Measurements from ENCODE around the gene TBC1D7. TPM values are rescaled to one million over a fixed set of nuclear protein-coding genes. Genes with fewer than 3 reads are reported as not detected.
A peak's percentile ranks its signal among the peaks of the same experiment; 100 is the strongest.

Gene TBC1D7
- total RNA-seq (2014; rRNA removed; shearing (Covaris generic)) = 1,012 and 1,069 TPM in 2 replicates
- polyA plus RNA-seq (2015; cell fraction: cytosol; rRNA removed) = 579 and 677 TPM in 2 replicates
- 1,086 and 1,093 TPM in 2 replicates for polyA plus RNA-seq (2015; cell fraction: nucleus; rRNA removed)

DNA sequence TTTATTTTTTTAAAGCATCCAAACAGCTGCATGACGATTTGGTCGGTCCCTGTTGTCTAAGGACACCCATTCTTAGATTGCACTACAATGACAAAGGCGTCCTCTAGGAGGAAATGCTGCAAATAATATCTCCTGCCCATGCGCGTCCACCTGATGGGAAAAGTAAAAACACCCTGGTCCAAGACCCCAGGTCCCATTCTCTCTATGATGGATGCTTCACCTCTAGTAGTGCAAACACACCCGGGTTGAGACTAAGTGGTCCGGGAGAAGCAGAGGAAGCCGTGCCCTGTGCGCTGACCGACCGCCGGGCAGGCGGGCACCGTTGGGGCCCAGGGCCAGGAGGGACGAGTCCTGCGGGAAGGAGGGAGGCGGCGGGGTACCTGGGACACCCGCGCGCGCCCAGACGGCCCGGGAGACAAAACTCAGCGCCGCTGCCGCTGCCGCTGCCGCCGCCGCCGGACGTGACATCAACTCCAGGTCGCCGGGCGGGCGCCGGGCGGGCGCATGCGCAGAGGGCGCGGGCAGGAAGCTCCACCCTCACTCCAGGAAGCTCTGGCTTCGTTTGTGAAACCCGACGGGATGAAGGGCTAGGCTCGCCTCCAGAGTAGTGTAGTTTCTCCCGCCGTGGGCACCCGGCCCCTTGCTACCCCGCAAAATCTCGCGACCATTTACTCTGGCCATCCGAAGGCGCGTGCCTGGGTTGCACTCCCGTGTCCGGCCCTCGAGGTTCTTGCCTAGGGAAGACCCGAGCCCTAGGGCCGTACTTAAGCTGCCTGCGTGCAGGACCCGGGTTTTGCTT, at the start of gene TBC1D7:
Gene TBC1D7, minus strand, starts transcription at position 462 of the 799 bp plus-strand sequence. CDS start 1,639 bp downstream, outside the sequence.
- peak; percentile 97 for DNase-seq (ENCODE audit: low read depth, low spot score)
- in situ Hi-C loops (cut with HindIII; ENCODE audit: low pct_unique_long_range_greater_than_20kb, low sequenced_read_pairs) = no loop called here

DNA sequence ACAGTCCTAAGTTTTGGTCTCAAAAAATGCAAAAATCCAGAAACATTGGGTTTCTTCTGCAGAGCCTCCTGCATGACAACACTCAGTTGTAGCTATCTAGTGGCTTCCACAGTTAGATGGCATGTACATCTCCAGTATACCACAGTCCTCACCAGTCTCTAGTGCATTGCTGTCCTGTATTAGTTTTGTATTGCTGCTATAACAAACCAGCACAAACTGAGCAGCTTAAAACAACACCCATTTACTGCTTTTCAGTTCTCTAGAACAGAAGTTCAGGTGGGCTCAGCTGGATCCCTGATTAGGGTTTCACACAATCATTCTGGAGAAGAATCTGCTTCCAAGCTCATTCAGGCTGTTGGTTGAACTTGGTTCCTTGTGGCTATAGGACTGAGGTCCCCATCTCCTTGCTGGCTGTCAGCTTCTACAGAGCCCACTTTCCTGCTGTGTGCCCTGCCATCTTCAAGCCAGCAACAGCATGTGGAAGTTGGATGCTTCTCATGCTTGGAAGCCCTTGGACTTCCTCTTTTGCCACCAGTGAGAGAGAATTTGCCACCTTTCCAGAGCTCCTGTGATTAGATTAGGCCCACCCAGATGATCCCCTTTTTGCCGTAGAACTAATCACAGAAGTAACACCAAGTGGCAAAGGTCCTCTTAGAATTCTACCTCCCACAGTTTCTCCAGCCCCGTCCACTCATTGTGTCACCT, 48.9 kb upstream of the TBC1D7 start:
- in situ Hi-C loops (cut with HindIII; ENCODE audit: low pct_unique_long_range_greater_than_20kb, low sequenced_read_pairs) = no loop called here
- DNase-seq (ENCODE audit: low read depth, low spot score) = no peak

DNA sequence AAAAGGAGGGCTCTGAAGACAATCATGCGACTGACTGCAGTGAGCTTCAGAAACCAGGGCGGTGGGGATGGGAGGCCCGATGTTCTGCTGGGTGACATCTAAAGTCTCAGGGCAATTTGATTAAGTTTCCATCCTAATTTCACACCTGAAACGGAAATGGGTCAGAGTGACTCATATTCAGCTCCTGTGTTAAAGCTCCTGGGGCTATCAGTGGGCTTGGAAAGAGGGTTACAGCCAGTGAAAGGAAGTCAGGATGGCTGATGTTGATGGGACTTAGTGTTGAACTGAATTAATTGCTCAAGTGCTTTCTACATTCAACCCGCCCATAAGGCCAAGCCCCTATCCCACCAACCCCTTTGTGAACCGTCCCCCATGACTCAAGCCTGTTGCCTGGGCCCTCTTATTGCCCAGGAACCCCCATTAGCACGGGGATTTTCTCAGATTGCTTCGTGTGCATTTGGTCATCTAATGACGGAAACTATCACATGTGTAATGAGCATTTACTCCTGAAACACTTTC, 47.1 kb upstream of the TBC1D7 start:
- no peak for DNase-seq (ENCODE audit: low read depth, low spot score)
- in situ Hi-C loops (cut with HindIII; ENCODE audit: low pct_unique_long_range_greater_than_20kb, low sequenced_read_pairs) = no loop called here

DNA sequence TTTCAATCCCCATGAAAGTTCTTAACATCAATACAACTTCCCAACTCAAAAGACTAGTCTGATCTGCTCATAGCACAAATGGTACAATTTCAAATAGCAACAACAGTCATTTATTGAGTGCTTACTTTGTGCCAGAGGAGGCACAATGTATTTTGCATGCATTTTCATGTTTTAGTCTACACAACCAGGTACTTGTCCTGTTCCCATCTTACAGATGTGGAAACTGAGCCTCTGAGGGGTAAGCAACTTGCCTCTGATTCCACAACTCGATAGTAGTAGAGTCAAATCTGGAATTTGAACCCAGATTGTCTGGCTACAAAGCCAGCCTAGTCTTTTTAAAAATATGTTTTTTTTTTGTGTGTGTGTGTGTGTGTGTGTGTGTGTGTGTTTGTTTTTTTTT, 45.6 kb upstream of the TBC1D7 start:
- DNase-seq (ENCODE audit: low read depth, low spot score) = no peak
- in situ Hi-C loops (cut with HindIII; ENCODE audit: low pct_unique_long_range_greater_than_20kb, low sequenced_read_pairs) = no loop called here

DNA sequence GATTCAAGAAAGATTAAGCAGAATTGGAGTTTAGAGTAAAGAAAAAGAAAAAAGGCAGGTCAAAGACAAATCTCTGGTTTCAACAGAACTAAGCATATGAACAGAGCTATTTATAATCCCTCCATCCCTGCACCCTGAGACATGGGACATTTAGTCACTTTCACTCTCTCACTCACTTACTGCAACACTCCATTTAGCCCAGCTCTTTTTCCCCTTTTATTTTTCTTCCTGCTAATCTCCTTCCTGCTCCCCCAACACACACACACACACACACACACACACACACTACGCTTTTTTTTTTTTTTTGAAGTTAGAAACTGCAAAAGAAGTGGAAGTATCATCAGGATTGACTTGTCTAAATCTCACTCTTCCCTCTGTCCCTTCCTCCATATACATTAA, 45.1 kb upstream of the TBC1D7 start:
- in situ Hi-C loops (cut with HindIII; ENCODE audit: low pct_unique_long_range_greater_than_20kb, low sequenced_read_pairs) = no loop called here
- peak; percentile 38 for DNase-seq (ENCODE audit: low read depth, low spot score)

DNA sequence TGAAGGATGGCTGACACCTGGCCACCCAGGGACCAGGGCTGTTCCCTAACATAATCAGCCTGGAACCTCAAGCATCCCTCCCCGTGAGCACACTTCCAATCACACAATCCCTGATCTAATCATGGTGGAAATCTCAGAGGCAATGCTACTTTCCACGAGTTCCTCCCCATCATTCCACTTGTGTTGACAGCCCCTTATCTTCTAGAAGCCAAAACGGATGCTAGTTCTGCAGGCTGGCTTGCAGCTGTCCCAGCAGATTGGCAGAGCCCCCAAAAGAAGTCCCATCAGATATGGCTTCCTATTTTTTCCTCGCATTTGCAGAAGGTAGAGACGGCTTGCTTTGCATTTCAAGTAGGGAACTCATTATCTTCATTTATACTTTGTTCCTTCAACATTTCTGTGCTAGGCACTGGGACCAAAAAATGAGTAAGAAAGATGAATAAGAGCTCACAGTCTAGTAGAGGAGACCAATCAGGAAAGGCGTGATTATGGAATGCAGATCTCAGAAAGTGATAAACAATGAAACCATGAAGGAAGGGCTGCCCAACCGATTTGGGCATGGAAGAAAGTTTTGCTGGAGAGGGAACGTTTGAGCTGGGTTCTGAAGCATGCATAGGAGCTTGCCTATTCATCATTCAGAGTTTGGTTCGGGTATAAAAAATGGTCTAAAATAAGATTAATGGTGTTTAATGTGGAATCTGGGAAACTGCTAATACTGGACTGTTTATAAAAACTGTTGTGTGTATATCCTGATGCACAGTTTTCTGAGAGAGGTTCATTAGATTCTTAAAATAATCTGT, 44.6 kb upstream of the TBC1D7 start:
- in situ Hi-C loops (cut with HindIII; ENCODE audit: low pct_unique_long_range_greater_than_20kb, low sequenced_read_pairs) = no loop called here
- no peak for DNase-seq (ENCODE audit: low read depth, low spot score)

DNA sequence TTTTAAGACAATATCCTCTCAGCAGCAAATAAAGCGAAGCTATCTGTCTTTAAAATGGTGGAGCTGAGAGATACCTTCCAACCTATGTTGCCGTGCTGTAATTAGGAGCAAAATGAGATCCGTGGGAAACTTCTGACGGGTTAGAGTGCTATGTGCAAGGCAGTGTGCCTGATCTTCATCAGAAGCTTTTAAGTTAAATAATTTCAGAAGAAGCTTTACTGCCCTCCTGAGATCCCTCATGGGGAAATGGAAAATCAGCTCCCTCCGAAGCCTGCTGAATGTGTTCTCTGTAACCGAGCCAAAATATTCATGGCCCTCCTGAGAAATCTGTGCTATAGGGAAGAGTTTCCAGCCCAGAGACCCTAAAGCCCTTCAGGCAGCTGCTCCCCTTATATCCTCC, 43.7 kb upstream of the TBC1D7 start:
- in situ Hi-C loops (cut with HindIII; ENCODE audit: low pct_unique_long_range_greater_than_20kb, low sequenced_read_pairs) = no loop called here
- no peak for DNase-seq (ENCODE audit: low read depth, low spot score)

DNA sequence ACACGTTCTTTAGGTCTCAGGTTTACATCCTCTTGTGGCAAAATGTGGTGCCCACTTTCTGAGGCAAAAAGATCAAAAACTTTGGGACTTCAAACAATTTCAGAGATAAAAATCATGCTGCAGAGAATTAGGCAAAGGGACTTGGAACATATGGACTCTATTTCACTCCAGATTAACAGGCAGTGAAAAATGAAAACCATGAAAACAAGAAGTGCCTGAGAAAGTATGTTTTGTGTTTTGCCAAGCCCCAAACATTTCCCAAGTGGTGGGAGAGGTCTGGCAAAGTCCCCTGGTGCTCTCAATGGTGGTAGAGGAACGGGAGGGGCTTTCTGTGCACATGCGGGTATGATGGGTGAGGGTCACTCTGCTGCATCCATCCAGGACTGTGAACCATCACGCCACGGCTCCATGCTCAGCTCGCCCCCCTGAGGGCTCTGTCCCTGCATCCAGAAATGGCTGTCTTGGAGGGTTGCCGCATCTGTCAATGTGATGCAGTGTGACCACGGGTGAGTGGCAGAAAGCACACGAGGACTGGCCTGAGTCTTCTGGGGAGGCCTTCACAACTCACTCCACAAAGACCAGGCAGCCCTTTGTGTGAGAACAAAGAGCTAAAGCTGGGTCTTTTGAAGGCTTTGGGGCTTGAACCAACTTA, 43.2 kb upstream of the TBC1D7 start:
- in situ Hi-C loops (cut with HindIII; ENCODE audit: low pct_unique_long_range_greater_than_20kb, low sequenced_read_pairs) = no loop called here
- DNase-seq (ENCODE audit: low read depth, low spot score) = no peak

DNA sequence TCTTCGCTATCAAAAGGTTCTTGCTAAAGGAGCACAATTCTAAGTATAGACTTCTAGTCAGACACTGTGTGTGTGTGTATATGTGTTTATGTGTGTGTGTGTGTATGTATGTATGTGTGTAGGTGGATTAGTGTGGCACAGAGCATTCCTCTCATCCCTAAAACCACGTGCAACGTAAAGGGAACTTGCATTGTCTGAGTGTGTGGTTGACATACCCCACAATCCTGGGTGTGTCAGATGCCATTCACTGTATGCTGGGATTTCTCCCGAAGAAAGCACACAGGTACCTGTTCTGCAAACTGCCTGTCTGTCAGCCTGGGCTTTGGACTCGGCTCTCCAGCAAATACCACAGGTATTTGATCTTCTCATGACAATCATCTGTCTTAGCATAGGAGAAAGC, 42.3 kb upstream of the TBC1D7 start:
- in situ Hi-C loops (cut with HindIII; ENCODE audit: low pct_unique_long_range_greater_than_20kb, low sequenced_read_pairs) = no loop called here
- DNase-seq (ENCODE audit: low read depth, low spot score) = no peak

DNA sequence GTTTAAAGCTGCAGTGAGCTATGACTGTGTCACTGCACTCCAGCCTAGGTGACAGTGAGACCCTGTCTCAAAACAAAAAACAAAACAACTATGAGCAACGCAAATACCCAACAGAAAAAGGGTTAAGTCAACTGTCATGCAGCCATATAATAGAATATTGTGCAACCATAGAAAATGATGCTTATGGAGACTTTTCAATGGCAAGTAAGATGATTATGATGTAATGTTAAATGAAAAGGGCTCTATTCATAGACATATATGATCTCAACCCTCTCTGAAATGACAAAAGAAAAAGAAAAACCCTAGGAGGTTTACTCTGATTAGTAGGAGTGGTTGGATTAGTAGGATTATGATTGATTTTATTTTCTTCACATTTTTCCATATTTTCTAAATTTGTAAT, 41.3 kb upstream of the TBC1D7 start:
- peak; percentile 39 for DNase-seq (ENCODE audit: low read depth, low spot score)
- in situ Hi-C loops (cut with HindIII; ENCODE audit: low pct_unique_long_range_greater_than_20kb, low sequenced_read_pairs) = no loop called here

DNA sequence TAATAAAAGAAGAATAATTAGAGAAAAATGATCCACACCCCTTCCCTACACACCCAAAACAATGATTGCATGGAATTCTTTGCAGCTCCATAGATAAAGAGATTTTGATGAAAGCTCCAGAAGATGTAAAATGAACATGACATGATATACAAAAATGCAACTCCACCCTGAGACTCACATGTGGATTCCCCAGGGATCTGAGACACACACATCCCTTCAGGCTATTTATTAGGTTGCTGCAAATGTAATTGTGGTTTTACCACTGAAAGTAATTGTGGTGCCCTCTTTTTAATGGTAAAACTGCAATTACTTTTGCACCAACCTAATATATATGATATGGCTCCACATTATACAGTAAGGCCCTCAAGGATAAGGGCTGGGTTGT, 40.4 kb upstream of the TBC1D7 start:
- DNase-seq (ENCODE audit: low read depth, low spot score) = peak; percentile 30
- in situ Hi-C loops (cut with HindIII; ENCODE audit: low pct_unique_long_range_greater_than_20kb, low sequenced_read_pairs) = no loop called here

DNA sequence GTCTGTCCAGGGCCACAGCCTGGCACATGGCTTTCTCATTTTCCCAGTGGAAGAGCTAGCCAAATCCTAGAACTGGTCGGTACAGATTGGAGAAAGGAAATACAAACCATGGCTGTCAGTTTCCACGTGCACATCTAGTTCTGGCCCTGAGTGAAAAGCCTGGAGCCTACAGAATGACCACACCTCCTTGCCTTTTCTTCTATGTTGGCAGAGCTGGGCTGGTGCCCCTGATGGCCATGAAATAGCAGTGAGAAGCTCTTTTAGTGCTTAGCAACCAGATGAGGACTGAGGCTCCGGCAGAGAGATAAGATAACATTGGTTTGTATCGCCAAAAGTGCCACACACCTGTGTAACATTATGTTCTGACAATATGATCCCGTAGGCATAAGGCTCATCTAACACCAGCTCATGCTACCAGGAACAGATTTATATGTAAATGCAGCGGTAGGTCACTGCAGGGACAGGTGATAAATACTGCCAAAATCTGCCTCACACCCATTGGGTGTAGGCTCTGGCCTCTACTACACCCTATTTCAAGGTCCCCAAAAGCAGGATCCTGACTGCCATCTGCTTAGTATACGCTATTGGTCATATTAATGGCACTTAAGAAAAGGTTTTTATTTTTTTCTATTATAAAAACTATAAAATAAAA, 39.9 kb upstream of the TBC1D7 start:
- in situ Hi-C loops (cut with HindIII; ENCODE audit: low pct_unique_long_range_greater_than_20kb, low sequenced_read_pairs) = no loop called here
- DNase-seq (ENCODE audit: low read depth, low spot score) = no peak

DNA sequence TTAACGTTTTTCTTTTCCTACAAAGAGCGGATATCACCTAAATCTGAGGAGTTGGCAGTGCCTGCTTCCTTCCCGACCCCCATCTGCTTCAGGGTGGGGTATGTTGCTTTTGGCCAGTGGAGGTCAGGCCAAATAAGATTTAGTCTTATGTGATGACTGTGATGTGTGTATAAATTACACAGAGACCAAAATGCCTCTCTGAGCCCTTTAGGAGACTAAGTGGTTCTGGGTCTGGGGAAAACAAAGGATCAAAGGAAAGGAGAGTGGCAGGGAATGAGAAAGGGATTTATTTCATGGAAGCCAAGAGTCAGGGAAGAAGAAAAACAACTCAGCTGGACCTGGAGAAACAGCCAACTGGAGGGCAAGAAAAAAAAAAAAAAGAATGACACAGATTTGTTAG, 39.1 kb upstream of the TBC1D7 start:
- in situ Hi-C loops (cut with HindIII; ENCODE audit: low pct_unique_long_range_greater_than_20kb, low sequenced_read_pairs) = no loop called here
- no peak for DNase-seq (ENCODE audit: low read depth, low spot score)

DNA sequence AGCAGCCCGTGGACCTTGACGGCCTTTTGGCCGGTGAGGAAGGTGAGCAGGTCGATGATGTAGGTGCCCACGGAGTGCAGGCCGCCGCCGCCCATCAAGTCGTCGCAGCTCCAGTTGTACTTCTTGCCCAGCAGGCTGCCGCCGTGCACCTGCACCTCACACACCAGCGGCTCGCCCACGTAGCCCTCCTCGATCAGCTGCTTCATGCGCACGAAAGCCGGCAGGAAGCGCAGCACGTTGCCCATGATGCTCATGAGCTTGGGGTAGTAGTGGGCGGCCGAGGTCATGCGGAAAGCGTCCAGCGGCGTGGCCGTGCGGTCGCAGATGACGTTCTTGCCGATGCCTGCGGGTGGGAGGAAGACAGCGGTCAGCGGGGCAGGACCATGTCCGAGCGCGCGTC, 37.0 kb upstream of the TBC1D7 start:
- in situ Hi-C loops (cut with HindIII; ENCODE audit: low pct_unique_long_range_greater_than_20kb, low sequenced_read_pairs) = no loop called here
- DNase-seq (ENCODE audit: low read depth, low spot score) = no peak

DNA sequence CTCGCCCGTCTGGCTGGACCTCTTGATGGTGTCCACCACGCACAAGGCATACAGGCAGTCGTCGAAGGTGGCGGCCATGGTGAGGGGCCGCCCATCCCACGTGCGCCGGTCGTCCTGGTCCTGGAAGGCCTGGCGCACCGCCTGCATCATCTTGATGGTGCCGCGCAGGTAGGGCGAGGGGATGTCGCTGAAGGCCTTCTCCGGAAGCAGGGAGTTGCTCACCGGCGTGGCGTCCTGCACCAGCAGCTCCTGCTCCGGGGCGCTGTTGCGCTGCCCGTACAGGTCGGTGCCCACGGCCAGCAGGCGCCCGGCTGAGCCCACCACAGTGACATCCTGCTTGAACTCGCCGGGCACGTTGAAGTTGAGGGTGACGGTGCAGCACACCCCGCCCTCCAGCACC, 36.5 kb upstream of the TBC1D7 start:
- DNase-seq (ENCODE audit: low read depth, low spot score) = no peak
- in situ Hi-C loops (cut with HindIII; ENCODE audit: low pct_unique_long_range_greater_than_20kb, low sequenced_read_pairs) = no loop called here

DNA sequence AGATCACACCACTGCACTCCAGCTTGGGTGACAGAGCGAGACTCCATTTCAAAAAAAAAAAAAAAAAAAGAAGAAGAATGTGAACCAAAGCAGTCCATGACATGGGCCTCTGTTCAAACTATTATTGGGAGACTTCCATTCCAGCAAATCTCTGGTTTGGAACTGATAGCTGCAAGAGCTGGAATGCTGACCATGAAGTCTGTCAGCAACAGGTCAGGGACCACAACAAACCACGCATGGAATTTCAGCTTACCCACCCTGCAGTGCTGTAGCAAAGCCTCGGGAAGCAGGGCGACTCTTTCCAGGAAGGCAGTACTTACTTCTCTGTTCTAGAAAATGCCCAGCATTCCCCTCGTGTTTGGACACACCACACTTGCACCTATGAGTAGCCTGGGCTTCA, 34.1 kb upstream of the TBC1D7 start:
- in situ Hi-C loops (cut with HindIII; ENCODE audit: low pct_unique_long_range_greater_than_20kb, low sequenced_read_pairs) = no loop called here
- no peak for DNase-seq (ENCODE audit: low read depth, low spot score)
